NCI-H460 (cell line): ENCODE data around the gene NABP1. TPM values are rescaled to one million over a fixed set of nuclear protein-coding genes. Genes with fewer than 3 reads are reported as not detected.

Source experiments
- DNase-seq: peaks from one replicate; pipeline ENCODE4 v3.0.0-alpha.2; 2016; ENCODE audit warnings: low read depth; ENCODE audit errors: extremely low read depth
- small RNA-seq, 2 experiments: library from RNA; depleted of rRNA; stranded (forward); fragments of <200 nt; gene quantifications; one replicate each; pipeline ENCODE3, GENCODE V24; 2014
- total RNA-seq: library from RNA; depleted of rRNA; stranded (reverse); fragments of >200 nt; shearing (Covaris generic); gene quantifications from 2 replicates; pipeline ENCODE4 v1.2.3, GENCODE V29; 2014; rRNA removed

Gene NABP1
- total RNA-seq, 1 experiment from 2014 or later = 44.4 TPM

DNA sequence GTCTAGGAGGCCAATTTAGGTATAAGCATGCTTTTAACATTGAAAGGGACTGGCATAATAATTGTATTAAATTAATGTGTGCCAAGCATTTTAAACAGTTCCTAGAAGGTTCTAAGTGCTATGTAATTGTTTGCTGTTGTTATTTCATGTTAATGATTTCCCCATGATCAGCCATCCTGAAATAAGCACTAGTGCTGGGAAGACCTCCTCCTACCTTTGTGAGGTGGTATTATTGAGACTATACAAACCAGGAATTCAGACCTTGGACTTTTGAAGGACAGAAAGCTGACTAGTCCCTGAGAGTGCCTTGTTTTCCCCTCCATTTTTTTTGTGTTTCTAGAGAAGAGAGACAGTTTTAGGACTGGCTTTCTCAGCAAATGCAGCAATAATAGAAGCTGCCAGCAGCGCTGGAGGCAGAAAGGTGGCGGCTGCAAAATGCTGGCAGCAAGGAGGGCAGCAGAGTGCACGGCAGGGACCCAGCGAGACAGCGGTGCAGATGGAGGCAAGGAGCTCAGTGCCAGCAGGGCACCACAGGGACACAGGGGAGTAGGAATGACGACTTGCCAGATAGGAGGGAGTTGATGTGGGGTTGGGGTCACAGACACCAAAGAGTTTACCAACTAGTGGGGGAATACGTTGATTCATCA is 25.3 kb downstream of the NABP1 start:
- DNase-seq = no peak

GRCh38 chr2:191705084-191705483 is 27.1 kb downstream of the NABP1 start:
- no peak for DNase-seq

- DNase-seq = no peak
Measured at GRCh38 chr2:191705701-191706100, 27.8 kb downstream of the NABP1 start.

DNA sequence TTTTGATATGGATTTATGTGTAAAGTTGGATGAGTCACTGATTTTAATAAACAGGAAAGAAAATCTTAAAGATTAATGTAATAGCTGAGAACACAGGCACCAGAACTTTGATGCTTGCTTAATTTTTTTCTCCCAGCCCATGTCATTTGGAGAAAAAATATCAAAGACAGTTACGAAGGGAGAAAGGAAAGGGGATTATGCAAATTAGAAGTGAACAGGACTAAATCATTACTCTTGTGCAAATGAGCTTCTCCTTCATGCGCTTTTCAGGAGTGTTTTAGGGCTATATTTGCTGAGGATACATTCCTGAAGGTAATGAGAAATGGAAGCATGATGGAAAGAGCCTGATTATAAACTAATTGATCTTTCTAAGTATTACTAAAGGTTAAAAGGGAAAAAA is 28.9 kb downstream of the NABP1 start:
- DNase-seq = no peak

GRCh38 chr2:191707542-191707941 is 29.6 kb downstream of the NABP1 start:
- DNase-seq = no peak

GRCh38 chr2:191710411-191710900 is 32.5 kb downstream of the NABP1 start:
- no peak for DNase-seq

DNA sequence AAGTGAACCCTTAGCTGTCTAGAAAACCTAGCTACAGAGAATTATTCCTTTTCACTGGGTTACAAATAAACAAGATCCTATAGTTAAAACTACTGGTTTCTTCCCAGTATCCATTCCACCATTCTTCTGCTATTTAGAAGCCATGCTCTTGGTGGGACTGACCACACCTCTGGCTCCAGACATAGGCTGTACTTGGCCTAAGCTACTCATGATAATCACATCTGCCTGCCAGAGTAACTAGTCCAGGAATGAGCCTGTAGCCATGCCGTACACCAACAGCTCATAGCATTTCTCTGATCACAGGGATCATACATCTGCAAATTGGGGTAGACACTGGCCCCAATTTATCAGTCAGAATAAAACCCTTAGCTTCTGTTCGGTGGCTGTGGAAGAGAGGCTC is 33.7 kb downstream of the NABP1 start:
- no peak for DNase-seq

- DNase-seq = peak; percentile 18
Measured at GRCh38 chr2:191713837-191714236, 35.9 kb downstream of the NABP1 start.

DNA sequence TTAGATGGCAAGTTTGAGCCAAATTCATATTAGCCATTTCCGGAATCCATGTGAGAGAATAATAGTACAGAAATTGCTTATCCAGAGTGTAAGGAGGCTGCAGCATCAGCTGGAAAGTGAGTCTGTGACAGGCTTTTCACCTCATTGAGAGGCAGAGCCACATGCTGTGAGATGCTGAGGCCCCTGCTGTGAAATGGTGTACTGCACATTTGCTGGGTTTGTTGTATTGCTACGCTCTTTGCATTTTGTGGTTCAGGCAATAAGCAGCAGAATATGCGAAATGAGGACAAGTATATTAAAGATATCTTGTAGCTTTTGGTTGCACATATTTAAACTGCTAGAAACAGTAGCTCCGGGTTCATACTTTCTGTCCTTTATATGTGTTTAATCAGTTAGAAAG is 37.0 kb downstream of the NABP1 start:
- no peak for DNase-seq

DNA sequence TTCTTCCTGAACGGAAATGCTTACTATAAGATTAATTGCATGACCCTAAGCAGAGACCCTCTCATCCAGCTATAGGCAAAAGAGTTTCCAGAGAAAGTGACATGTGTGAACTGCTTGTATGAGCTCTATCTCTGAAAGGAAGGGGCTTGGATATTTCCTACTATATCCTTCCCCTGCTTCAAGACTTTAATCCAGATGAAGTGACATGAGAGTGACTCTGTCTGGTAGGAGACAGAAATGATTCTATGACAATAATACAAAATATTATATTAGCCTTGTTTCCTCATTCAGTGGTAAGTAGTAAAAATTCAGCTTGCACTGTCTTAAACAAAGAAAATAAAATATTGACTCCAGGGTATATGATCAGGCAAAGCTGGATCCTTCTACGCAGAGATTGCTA is 37.5 kb downstream of the NABP1 start:
- DNase-seq = no peak

GRCh38 chr2:191719261-191719660 is 41.3 kb downstream of the NABP1 start:
- no peak for DNase-seq

DNA sequence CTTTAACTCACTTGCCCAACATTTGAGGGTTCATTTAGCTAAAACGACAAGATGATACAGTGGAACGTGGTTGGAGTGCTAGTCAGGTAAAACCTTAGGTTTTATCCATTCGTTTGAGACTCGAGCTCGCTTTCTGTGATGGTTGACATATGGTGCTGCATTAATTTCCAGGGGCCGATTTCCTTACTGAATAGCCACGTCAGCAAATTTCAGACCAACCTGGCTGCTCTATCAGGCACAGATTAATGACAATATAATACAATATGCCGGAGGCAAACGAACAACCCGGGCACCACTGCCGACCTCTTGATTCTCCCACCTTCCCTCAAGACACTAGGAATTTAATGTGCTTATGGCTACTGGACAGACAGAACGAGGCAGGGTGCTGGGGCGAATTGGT is 42.0 kb downstream of the NABP1 start:
- no peak for DNase-seq

- DNase-seq = no peak
Measured at GRCh38 chr2:191721331-191721730, 43.4 kb downstream of the NABP1 start.

- DNase-seq = no peak
Measured at GRCh38 chr2:191724015-191724414, 46.1 kb downstream of the NABP1 start.

DNA sequence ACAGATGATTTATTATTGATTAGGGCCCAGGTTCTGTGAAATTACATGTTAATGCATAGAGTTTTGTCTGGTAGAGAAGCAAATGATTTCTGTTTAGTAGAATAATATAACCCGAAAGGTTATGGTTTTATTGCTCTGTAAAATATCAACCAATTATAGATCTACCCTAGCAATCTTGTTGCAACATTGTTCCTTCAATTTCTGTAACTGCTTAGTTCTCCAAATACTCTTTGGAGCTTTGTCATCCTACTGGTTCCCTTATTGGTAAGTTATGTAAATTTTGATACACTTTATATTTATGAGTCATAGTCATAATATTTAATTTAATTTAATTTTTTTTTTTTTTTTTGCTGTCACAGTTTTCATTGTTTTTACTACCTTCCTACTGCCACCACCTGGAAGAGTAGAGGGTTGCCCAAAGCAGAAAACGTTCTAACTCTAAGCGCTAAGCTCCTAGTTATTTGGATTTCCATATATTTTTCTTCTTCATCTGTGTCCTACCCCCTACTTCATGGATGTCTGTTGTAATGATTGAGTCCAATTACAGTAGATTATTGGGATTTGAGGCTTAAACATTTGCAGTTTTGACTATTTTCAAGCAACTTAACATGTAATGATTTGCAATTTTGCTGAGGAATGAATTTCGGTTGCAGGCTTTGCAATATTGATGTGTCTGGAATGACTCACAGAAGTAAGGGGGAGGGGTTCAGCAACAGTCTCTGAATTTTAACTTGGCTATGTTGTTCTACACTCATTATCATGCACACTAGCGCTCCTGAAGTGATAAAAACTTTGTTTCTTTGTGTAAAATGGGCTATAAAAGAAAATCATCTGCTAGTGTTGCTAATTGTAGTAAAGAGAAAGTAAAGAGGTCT is 51.1 kb downstream of the NABP1 start:
- DNase-seq = no peak

DNA sequence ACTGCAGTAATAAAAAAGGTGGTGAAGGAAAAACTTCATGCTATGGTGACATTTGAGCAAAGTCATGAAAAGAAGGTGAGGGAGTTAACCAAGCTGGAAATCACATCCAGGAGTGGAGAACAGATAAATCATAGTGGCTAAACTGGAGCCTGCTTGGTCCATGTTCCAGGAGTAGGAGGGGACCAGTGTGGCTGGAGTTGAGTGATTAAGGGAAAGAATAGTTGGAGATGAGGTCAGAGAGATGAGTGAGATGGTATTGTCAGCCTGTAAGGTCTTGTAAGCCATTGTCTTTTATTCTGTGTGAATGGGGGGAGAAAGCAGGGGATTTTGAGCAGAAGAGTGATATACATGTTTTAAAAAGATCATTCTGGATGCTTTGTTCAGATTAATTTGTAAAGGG is 52.3 kb downstream of the NABP1 start:
- DNase-seq = no peak

Small RNA genes lying within 50 kb of the gene (small RNA-seq; reads per million reads assigned to genes)
- 0 reads per million in 2 experiments for gene RF02271

Other genes starting within 250 kb of the NABP1 start
- gene CAVIN2, start 169.0 kb downstream of the NABP1 start, total RNA-seq = 114 and 121 TPM in 2 replicates